Omental fat pad (tissue), 4 donors: ENCODE measurements around the gene NR6A1. TPM values are rescaled to one million over a fixed set of nuclear protein-coding genes. Genes with fewer than 3 reads are reported as not detected.

ENCODE experiments used
- ATAC-seq: fragments of 150-250 bp; one replicate; pipeline ENCODE4 v1.9.1; 2016; ENCODE audit warnings: mild to moderate bottlenecking, moderate library complexity; ENCODE audit not compliant: low FRiP score
- DNase-seq: peaks from one replicate; pipeline ENCODE4 v3.0.0-alpha.2; 2019; ENCODE audit warnings: low spot score
- total RNA-seq, 4 donors: library from RNA; depleted of rRNA; stranded (reverse); fragments of >200 nt; gene quantifications; one replicate each; pipeline ENCODE4 v1.1.0, GENCODE V29; 2016
- TF ChIP-seq, protein P1 (sequence below), 3 donors: fragments of 450-650 bp; IDR thresholded peaks; one replicate each; pipeline ENCODE4 v1.5.1; 2016 to 2017; ENCODE audit warnings: antibody characterized with exemption in 3 of 3, mild to moderate bottlenecking in 3 of 3, moderate library complexity in 2 of 3

The NR6A1 gene
- total RNA-seq, 4 donors from 2014 or later: 0.95 to 1.2 (median 1.0) TPM

DNA sequence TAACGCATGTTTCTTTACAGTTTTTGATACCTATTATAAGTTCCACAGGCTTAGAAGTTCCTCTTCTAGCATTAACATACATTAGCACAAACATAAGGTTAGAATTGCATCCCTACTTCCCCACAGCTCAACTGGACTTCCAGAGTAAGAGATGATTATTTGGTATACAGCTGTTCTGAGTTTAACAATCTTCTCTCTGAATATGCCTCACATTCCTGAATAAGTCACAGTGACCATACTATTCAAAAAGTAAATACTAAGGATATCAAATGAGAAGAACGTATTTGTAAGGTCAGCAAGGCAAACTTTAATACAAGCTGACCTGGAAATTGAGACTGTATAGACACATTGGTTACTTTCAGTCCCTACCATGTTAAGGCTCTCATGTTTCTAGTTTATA, 21.3 kb downstream of the NR6A1 start:
- ATAC-seq: no peak
- DNase-seq: no peak
- TF ChIP-seq, protein P1, sequence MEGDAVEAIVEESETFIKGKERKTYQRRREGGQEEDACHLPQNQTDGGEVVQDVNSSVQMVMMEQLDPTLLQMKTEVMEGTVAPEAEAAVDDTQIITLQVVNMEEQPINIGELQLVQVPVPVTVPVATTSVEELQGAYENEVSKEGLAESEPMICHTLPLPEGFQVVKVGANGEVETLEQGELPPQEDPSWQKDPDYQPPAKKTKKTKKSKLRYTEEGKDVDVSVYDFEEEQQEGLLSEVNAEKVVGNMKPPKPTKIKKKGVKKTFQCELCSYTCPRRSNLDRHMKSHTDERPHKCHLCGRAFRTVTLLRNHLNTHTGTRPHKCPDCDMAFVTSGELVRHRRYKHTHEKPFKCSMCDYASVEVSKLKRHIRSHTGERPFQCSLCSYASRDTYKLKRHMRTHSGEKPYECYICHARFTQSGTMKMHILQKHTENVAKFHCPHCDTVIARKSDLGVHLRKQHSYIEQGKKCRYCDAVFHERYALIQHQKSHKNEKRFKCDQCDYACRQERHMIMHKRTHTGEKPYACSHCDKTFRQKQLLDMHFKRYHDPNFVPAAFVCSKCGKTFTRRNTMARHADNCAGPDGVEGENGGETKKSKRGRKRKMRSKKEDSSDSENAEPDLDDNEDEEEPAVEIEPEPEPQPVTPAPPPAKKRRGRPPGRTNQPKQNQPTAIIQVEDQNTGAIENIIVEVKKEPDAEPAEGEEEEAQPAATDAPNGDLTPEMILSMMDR (IDR thresholded peaks at IDR 0.05): no peak

DNA sequence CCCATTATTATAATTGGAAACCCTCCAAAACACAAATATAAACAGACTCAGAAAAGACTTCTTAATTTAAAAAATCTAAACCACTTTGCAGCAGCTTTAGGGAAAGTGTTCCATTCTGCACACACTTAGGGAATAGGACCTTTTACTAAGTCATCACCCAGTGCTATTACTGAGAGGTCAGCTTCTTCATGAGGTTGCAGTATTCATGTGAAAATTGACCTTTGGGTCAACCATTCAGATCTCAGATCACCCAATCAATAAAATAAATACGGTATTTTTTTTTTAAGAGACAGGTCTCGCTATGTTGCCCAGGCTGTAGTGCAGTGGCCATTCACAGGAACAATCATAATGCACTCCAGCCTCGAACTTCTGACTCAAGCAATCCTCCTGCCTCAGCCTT, 21.8 kb downstream of the NR6A1 start:
- ATAC-seq: no peak
- TF ChIP-seq, protein P1 (IDR thresholded peaks at IDR 0.05): no peak
- no peak for DNase-seq

DNA sequence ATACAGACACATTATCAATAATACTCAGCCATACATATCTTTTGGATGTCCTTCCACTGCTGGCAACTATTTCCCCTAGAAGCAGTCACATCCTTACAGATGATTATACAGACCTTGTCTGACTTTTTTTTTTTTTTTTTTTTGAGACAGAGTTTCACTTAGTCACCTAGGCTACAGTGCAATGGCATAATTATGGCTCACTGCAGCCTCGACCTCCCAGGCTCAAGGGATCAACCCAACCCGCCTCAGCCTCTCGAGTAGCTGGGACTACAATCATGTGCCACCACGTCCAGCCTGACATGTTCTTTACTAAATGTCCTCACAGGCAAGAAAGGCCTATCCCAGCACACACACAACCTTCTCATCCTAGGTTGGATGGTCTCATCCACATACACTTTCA, 24.0 kb downstream of the NR6A1 start:
- no peak for DNase-seq
- TF ChIP-seq, protein P1 (IDR thresholded peaks at IDR 0.05): no peak
- ATAC-seq: no peak

DNA sequence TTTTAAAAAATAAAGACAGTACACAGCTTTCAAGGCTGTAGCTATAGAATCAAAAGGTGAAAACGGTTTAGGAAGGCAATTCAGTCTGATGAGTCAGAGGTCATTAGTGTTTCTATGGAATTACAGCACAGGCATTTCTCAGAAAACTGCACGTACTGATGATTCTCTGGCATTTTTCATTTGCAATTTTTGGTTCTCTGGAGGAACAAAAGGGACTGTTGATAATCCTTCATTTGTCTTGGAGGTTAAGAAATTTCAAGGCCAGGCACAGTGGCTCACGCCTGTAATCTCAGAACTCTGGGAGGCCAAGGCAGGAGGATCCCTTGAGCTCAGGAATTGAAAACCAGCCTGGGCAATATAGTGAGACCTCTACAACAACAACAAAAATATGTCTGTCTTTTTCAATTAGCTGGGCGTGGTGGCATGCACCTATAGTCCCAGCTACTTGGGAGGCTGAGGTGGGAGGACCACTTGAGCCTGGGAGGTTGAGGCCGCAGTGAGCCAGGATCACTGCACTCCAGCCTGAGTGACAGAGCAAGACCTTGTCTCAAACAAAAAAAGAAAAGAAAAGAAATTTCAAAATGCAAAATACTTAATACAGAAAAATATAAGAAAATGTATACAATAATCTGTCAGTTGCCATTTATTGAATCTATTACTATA, 27.3 kb downstream of the NR6A1 start:
- ATAC-seq: no peak
- TF ChIP-seq, protein P1 (IDR thresholded peaks at IDR 0.05): no peak
- no peak for DNase-seq

DNA sequence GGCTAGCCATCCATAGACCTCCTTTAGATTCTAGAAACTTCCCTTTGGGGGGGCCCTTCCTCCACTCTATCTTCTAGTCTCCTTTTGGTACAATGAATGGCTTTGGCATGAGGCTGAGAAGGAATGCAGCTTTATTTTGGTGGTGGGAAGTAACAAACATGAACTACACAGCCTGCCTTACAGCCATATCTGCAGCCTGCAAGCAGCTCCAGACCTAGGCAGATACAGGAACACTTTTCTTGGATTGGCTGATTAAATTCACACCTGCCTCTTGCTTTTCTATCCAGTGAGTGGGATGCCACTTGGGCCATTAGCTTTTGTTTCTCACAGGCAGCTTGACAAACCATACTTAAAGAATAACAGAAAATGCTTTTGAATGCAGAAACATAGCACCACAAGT, 28.2 kb downstream of the NR6A1 start:
- TF ChIP-seq, protein P1 (IDR thresholded peaks at IDR 0.05): no peak
- ATAC-seq: no peak
- DNase-seq: no peak

DNA sequence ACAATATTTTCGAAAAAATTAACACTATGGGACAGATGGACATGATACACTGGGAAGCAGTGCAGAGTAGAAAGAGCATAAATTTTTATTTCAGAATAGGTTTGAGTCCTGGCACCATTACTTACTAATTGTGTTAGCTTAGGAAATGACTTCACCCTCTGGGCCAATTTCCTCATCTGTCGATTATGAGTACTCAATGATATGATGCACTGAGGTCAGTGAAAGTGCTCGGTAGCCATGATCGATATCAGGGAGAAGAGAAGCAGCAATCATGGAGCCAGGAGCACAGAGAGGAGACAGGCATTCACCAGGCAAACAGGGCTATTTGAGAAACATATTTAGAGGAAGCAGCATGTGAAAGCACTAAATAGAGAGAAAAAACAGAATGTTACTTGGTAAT, 29.4 kb downstream of the NR6A1 start:
- TF ChIP-seq, protein P1 (IDR thresholded peaks at IDR 0.05): no peak
- ATAC-seq (no peak), DNase-seq (no peak)

DNA sequence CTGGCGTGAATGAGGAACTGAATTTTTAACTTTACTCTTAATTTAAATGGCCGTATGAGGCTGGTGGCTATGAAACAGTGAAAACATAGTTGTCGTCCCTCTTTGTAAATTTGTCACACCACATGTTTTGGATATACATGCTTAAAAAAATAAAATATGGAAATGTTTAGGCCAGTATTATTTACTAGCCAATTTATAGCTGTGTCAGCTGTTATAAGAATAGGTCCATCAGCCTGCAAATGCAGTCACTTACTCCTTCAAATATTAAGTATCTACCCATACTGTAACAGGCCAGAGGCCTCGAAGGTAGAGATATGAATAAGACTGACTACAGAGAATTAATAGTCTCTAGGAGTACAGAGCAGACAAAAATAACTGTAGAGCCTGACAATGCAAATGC, 30.0 kb downstream of the NR6A1 start:
- no peak for ATAC-seq
- TF ChIP-seq, protein P1 (IDR thresholded peaks at IDR 0.05): no peak

More for the DNA sequence above, 30.0 kb downstream of the NR6A1 start:
- DNase-seq: no peak
